SK-N-SH (cell line): Measurements from ENCODE around the gene PPP2R3C. TPM values are rescaled to one million over a fixed set of nuclear protein-coding genes. Genes with fewer than 3 reads are reported as not detected.

Source experiments
- CTCF ChIA-PET: fragments of 300-600, 350-600 bp; formaldehyde crosslinking; extraction: SDS; loops from one replicate; lab custom pipeline; 2021; lab: Yijun Ruan, JAX
- POLR2A ChIA-PET: fragments of 350-600 bp; sonication (Branson Sonifier 250); formaldehyde crosslinking; extraction: SDS; loops from one replicate; lab custom pipeline; 2020; ENCODE audit warnings: antibody characterized with exemption, inconsistent platforms; lab: Yijun Ruan, JAX
- DNase-seq: peaks from one replicate; pipeline ENCODE4 v3.0.0; 2012
- H2AFZ ChIP-seq: fragments of 200-600 bp; sonication (generic); 2 replicates; pipeline ENCODE4 v1.8.1; 2016; ENCODE audit warnings: antibody characterized with exemption, mild to moderate bottlenecking, low read depth
- H3F3A ChIP-seq: fragments of 200-600 bp; sonication (generic); replicated peaks from 2 replicates; pipeline ENCODE3; 2016; ENCODE audit warnings: antibody characterized with exemption, mild to moderate bottlenecking; ENCODE audit not compliant: insufficient read depth
- H3K27ac ChIP-seq, 2 experiments: fragments of 200-500 bp in 1 of 2; fragments of 200-600 bp in 1 of 2; sonication (Bioruptor generic) in 1 of 2; sonication (generic), shearing (Covaris generic) in 1 of 2; 2 replicates each; pipeline versions ENCODE4 v1.5.1 to v1.6.1; 2014 to 2016; ENCODE audit warnings: low read depth in 2 of 2, inconsistent platforms in 1 of 2, low read length in 1 of 2, mild to moderate bottlenecking in 1 of 2, mixed read lengths in 1 of 2
- H3K27me3 ChIP-seq: fragments of 200-600 bp; sonication (generic), shearing (Covaris generic); 2 replicates; pipeline ENCODE4 v1.6.1; 2016; ENCODE audit warnings: mixed run types; ENCODE audit not compliant: insufficient read depth
- H3K36me3 ChIP-seq, 2 experiments: fragments of 200-500 bp in 1 of 2; fragments of 200-600 bp in 1 of 2; sonication (Bioruptor generic) in 1 of 2; sonication (generic) in 1 of 2; replicated peaks in 1 of 2; 2 replicates each; pipeline versions ENCODE3 to v1.5.1; 2014 to 2016; ENCODE audit warnings: low read length in 1 of 2, mild to moderate bottlenecking in 1 of 2; ENCODE audit not compliant: insufficient read depth in 2 of 2, control insufficient read depth in 1 of 2
- H3K4me1 ChIP-seq, 2 experiments: fragments of 200-500 bp in 1 of 2; fragments of 200-600 bp in 1 of 2; sonication (Bioruptor generic) in 1 of 2; sonication (generic), shearing (Covaris generic) in 1 of 2; 2 replicates each; pipeline versions ENCODE4 v1.5.1 to v1.6.1; 2014 to 2016; ENCODE audit warnings: low read depth in 1 of 2, low read length in 1 of 2, mixed run types in 1 of 2; ENCODE audit not compliant: insufficient read depth in 2 of 2, control insufficient read depth in 1 of 2
- H3K4me2 ChIP-seq: fragments of 200-600 bp; sonication (generic), shearing (Covaris generic); 2 replicates; pipeline ENCODE4 v1.6.1; 2017; ENCODE audit warnings: mixed run types
- H3K4me3 ChIP-seq, 2 experiments: fragments of 200-500 bp in 1 of 2; fragments of 200-600 bp in 1 of 2; sonication (Bioruptor generic) in 1 of 2; sonication (generic), shearing (Covaris generic) in 1 of 2; 2 replicates each; pipeline versions ENCODE4 v1.5.1 to v1.8.1; 2014 to 2016; ENCODE audit warnings: low read depth in 2 of 2, inconsistent platforms in 1 of 2, low read length in 1 of 2, mild to moderate bottlenecking in 1 of 2, mixed read lengths in 1 of 2, moderate library complexity in 1 of 2
- H3K79me2 ChIP-seq: fragments of 200-600 bp; sonication (generic); 2 replicates; pipeline ENCODE4 v1.8.1; 2017; ENCODE audit warnings: mild to moderate bottlenecking; ENCODE audit not compliant: insufficient read depth
- H3K9ac ChIP-seq: fragments of 200-600 bp; sonication (generic); 2 replicates; pipeline ENCODE4 v1.6.1; 2017; ENCODE audit warnings: mixed run types
- H3K9me2 ChIP-seq: fragments of 200-600 bp; sonication (generic); 2 replicates; pipeline ENCODE4 v1.6.1; 2017; ENCODE audit warnings: mixed run types
- H3K9me3 ChIP-seq: fragments of 200-600 bp; sonication (generic); 2 replicates; pipeline ENCODE4 v1.6.1; 2017; ENCODE audit warnings: mixed run types, mild to moderate bottlenecking, moderate library complexity
- H4K20me1 ChIP-seq: fragments of 200-600 bp; sonication (generic); 2 replicates; pipeline ENCODE4 v1.6.1; 2017; ENCODE audit warnings: mild to moderate bottlenecking, mixed run types; ENCODE audit not compliant: insufficient read depth
- CHD2 ChIP-seq: fragments of 150-350 bp; IDR thresholded peaks from 2 replicates; pipeline ENCODE4 v1.6.1; 2018; ENCODE audit warnings: low read length; ENCODE audit not compliant: partially characterized antibody
- CTCF ChIP-seq: fragments of 200-600 bp; sonication (generic); IDR thresholded peaks from 2 replicates; pipeline ENCODE4 v1.6.1; 2017; ENCODE audit warnings: antibody characterized with exemption, mild to moderate bottlenecking, moderate library complexity
- ELF1 ChIP-seq: IDR thresholded peaks from 2 replicates; pipeline ENCODE4 v1.4.0; 2012
- EP300 ChIP-seq, 2 experiments: IDR thresholded peaks; 2 replicates each; pipeline versions ENCODE4 v1.4.0 to v1.6.1; 2012; ENCODE audit warnings: borderline replicate concordance in 1 of 2, low read depth in 1 of 2, low read length in 1 of 2
- FOSL2 ChIP-seq: IDR thresholded peaks from 2 replicates; pipeline ENCODE4 v1.4.0; 2012; ENCODE audit warnings: low read depth, mild to moderate bottlenecking, moderate library complexity, borderline replicate concordance
- FOXJ3 ChIP-seq: sonication (generic); formaldehyde crosslinking; IDR thresholded peaks from 2 replicates; pipeline ENCODE4 v1.5.1; 2020; ENCODE audit warnings: mild to moderate bottlenecking, missing genetic modification reagents
- GATA2 ChIP-seq: sonication (generic); formaldehyde crosslinking; IDR thresholded peaks from 2 replicates; pipeline ENCODE4 v1.5.0; 2020; ENCODE audit warnings: mild to moderate bottlenecking, missing genetic modification reagents
- IRF3 ChIP-seq: fragments of 150-350 bp; IDR thresholded peaks from 2 replicates; pipeline ENCODE4 v1.6.1; 2016; ENCODE audit warnings: mild to moderate bottlenecking, low read depth, low read length
- MAX ChIP-seq: IDR thresholded peaks from 2 replicates; pipeline ENCODE4 v1.4.0; 2012; ENCODE audit warnings: low read depth
- MEF2A ChIP-seq: IDR thresholded peaks from 2 replicates; pipeline ENCODE4 v1.4.0; 2012; ENCODE audit warnings: low read depth, borderline replicate concordance
- MXI1 ChIP-seq: IDR thresholded peaks from 2 replicates; pipeline ENCODE4 v1.6.1; 2012; ENCODE audit warnings: mild to moderate bottlenecking, low read depth, low read length, improper control_type of control experiment
- PBX3 ChIP-seq: IDR thresholded peaks from 2 replicates; pipeline ENCODE4; 2012
- RAD21 ChIP-seq: IDR thresholded peaks from 2 replicates; pipeline ENCODE4 v1.6.1; 2012; ENCODE audit warnings: mild to moderate bottlenecking, low read length
- REST ChIP-seq: IDR thresholded peaks from 2 replicates; pipeline ENCODE4 v1.6.1; 2012; ENCODE audit warnings: mild to moderate bottlenecking, low read depth, low read length, moderate library complexity
- SIN3A ChIP-seq: IDR thresholded peaks from 2 replicates; pipeline ENCODE4 v1.6.1; 2012; ENCODE audit warnings: low read depth, mild to moderate bottlenecking, low read length, moderate library complexity, borderline replicate concordance
- TCF12 ChIP-seq: IDR thresholded peaks from 2 replicates; pipeline ENCODE4 v1.4.0; 2012
- USF1 ChIP-seq: IDR thresholded peaks from 2 replicates; pipeline ENCODE4 v1.4.0; 2012; ENCODE audit warnings: low read depth, borderline replicate concordance
- WGBS: methylation state at CpG from one replicate; pipeline ENCODE4 v1.1.6; 2017; ENCODE audit warnings: low lambda C conversion rate; 5-methylcytosine and 5-hydroxymethylcytosine counted together
- polyA plus RNA-seq, 3 experiments: library from polyadenylated mRNA; depleted of rRNA; stranded (reverse); fragments of >200 nt; gene quantifications; 2 replicates each; pipeline ENCODE4 v1.2.3, GENCODE V29; 2012

Gene PPP2R3C
- polyA plus RNA-seq, 1 of the 3 experiments (the other 2 are of a cell fraction) = 6.2 TPM

GRCh38 chr14:35158951-35159653 is 37.3 kb upstream of the PPP2R3C start (continued):
- TF ChIP-seq MAX = no peak

- 93% methylated on average over 2 of the region's 2 CpGs for WGBS
These were observed 36.7 kb upstream of the PPP2R3C start for GRCh38 chr14:35158491-35158890.

More at GRCh38 chr14:35158491-35158890, 36.7 kb upstream of the PPP2R3C start:
- DNase-seq = no peak
- Histone ChIP-seq H3K4me3 (no peak overlapping the region), H3K36me3 (peaks cover 0 to 14% of the 10 kb centered on the region in 2 experiments), H4K20me1 (no peaks in the 10 kb centered on the region), H3K27me3 (no peaks in the 10 kb centered on the region), H3K27ac (no peak overlapping the region), H3K4me1 (peaks cover 11 to 46% of the 10 kb centered on the region in 2 experiments), H3K79me2 (peaks cover 23% of the 10 kb centered on the region; the same call in 1 of the 2 replicates), H3K9me3 (no peaks in the 10 kb centered on the region), H3F3A (peaks cover 12% of the 10 kb centered on the region), H3K4me2 (no peak overlapping the region), H3K9me2 (no peaks in the 10 kb centered on the region), H2AFZ (no peak overlapping the region), H3K9ac (no peak overlapping the region)
- TF ChIP-seq USF1 = no peak
- no peak for TF ChIP-seq PBX3
- no peak for TF ChIP-seq REST
- TF ChIP-seq EP300 (IDR thresholded peaks at IDR 0.05; ENCODE audit: borderline replicate concordance in 1 of 2, low read depth in 1 of 2, low read length in 1 of 2) = no peak
- no peak for TF ChIP-seq MXI1
- no peak for TF ChIP-seq RAD21
- no peak for TF ChIP-seq CTCF
- no peak for TF ChIP-seq MAX
- TF ChIP-seq FOSL2 = no peak
- no peak for TF ChIP-seq CHD2
- TF ChIP-seq ELF1 = no peak
- no peak for TF ChIP-seq FOXJ3 (CRISPR knock-in tag)
- TF ChIP-seq GATA2 (CRISPR knock-in tag) = no peak
- TF ChIP-seq IRF3 = no peak
- no peak for TF ChIP-seq SIN3A
- TF ChIP-seq MEF2A = no peak
- TF ChIP-seq TCF12 = no peak
- POLR2A ChIA-PET = no interaction called here
- CTCF ChIA-PET = interaction anchor here (1.2 to 2.3 kb wide), 2 partner anchors 18 to 70 kb away, joined by 3 to 6 read pairs; no protein-coding TSS in a partner anchor
